ENCODE measurements around the gene BMPER. TPM values are rescaled to one million over a fixed set of nuclear protein-coding genes. Genes with fewer than 3 reads are reported as not detected.

BMPER gene
- total RNA-seq, 3 donors from 2014 or later (not counting 1 experiment from before 2014, with no cell fraction given): 0.32 to 0.64 (median 0.50) TPM

DNA sequence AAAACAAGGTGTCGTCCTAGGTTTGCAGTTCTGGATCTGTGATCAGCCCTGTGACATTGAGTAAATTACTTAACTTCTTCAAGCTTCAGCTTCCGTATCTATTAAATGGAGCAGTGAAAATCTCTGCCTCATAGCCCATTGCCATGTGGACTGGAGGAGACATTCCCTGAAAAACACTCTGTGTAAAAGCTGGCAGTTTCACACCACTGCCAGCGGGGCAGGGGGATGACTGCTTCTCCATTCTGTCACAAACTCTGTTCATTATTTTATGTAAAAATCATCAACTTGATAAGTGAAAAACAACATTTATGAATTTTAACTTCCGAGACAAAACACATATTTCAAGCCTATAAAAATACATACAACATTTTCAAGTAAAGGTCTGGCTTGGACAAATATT is 234.7 kb downstream of the BMPER start:
- Mint-ChIP-seq H3K27ac (no peak overlapping the region), H3K36me3 (no peaks in the 10 kb centered on the region), H3K4me3 (no peak overlapping the region), H3K27me3 (ENCODE audit: low read depth in 2 of 2) (no peaks in the 10 kb centered on the region), H3K9me3 (peaks cover 0 to 3% of the 10 kb centered on the region in 2 donors), H3K4me1 (no peaks in the 10 kb centered on the region)
- 91% methylated on average over 4 of the region's 4 CpGs for WGBS (ENCODE audit: insufficient coverage)
- intact Hi-C loops (cut with micrococcal nuclease): no loop called here
- no peaks in the 10 kb centered on the region for H3K27me3 ChIP-seq (ENCODE audit: control insufficient read depth, insufficient read depth, low read length)
- no peak for ATAC-seq
- no peak overlapping the region for H3K27ac ChIP-seq (ENCODE audit: low read length)
- TF ChIP-seq, protein P1, sequence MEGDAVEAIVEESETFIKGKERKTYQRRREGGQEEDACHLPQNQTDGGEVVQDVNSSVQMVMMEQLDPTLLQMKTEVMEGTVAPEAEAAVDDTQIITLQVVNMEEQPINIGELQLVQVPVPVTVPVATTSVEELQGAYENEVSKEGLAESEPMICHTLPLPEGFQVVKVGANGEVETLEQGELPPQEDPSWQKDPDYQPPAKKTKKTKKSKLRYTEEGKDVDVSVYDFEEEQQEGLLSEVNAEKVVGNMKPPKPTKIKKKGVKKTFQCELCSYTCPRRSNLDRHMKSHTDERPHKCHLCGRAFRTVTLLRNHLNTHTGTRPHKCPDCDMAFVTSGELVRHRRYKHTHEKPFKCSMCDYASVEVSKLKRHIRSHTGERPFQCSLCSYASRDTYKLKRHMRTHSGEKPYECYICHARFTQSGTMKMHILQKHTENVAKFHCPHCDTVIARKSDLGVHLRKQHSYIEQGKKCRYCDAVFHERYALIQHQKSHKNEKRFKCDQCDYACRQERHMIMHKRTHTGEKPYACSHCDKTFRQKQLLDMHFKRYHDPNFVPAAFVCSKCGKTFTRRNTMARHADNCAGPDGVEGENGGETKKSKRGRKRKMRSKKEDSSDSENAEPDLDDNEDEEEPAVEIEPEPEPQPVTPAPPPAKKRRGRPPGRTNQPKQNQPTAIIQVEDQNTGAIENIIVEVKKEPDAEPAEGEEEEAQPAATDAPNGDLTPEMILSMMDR (IDR thresholded peaks at IDR 0.05): no peak
- no peak overlapping the region for H3K4me3 ChIP-seq (ENCODE audit: low read length)
- no peaks in the 10 kb centered on the region for H3K36me3 ChIP-seq (ENCODE audit: control insufficient read depth, insufficient read depth, low read length)
- H3K4me1 ChIP-seq (ENCODE audit: control insufficient read depth, insufficient read depth, low read length): no peaks in the 10 kb centered on the region
- no peak for DNase-seq
- H3K9me3 ChIP-seq (ENCODE audit: control insufficient read depth, insufficient read depth, low read length): no peaks in the 10 kb centered on the region

GRCh38 chr7:34143402-34143801 is 238.1 kb downstream of the BMPER start:
- intact Hi-C loops (cut with micrococcal nuclease): no loop called here
- H3K4me1 ChIP-seq (ENCODE audit: control insufficient read depth, insufficient read depth, low read length): no peaks in the 10 kb centered on the region
- H3K36me3 ChIP-seq (ENCODE audit: control insufficient read depth, insufficient read depth, low read length): no peaks in the 10 kb centered on the region
- no peak overlapping the region for H3K27ac Mint-ChIP-seq
- H3K36me3 Mint-ChIP-seq: no peaks in the 10 kb centered on the region
- no peak for ATAC-seq
- H3K4me3 Mint-ChIP-seq: no peak overlapping the region
- H3K4me1 Mint-ChIP-seq: no peaks in the 10 kb centered on the region
- no peaks in the 10 kb centered on the region for H3K9me3 ChIP-seq (ENCODE audit: control insufficient read depth, insufficient read depth, low read length)
- TF ChIP-seq, protein P1 (IDR thresholded peaks at IDR 0.05): no peak
- peaks cover 0 to 3% of the 10 kb centered on the region in 2 donors for H3K9me3 Mint-ChIP-seq
- no peak for DNase-seq
- no CpG with 5 or more reads among the region's 2 CpGs for WGBS (ENCODE audit: insufficient coverage)
- no peaks in the 10 kb centered on the region for H3K27me3 ChIP-seq (ENCODE audit: control insufficient read depth, insufficient read depth, low read length)
- H3K27me3 Mint-ChIP-seq (ENCODE audit: low read depth in 2 of 2): no peaks in the 10 kb centered on the region
- H3K27ac ChIP-seq (ENCODE audit: low read length): no peak overlapping the region
- no peak overlapping the region for H3K4me3 ChIP-seq (ENCODE audit: low read length)

GRCh38 chr7:34145603-34146002 is 240.3 kb downstream of the BMPER start:
- H3K9me3 ChIP-seq (ENCODE audit: control insufficient read depth, insufficient read depth, low read length): no peaks in the 10 kb centered on the region
- Mint-ChIP-seq H3K27me3 (ENCODE audit: low read depth in 2 of 2) (no peaks in the 10 kb centered on the region), H3K9me3 (peaks cover 0 to 3% of the 10 kb centered on the region in 2 donors), H3K36me3 (no peaks in the 10 kb centered on the region), H3K4me1 (no peaks in the 10 kb centered on the region), H3K27ac (no peak overlapping the region), H3K4me3 (no peak overlapping the region)
- WGBS (ENCODE audit: insufficient coverage): no CpG with 5 or more reads among the region's 1 CpG
- intact Hi-C loops (cut with micrococcal nuclease): no loop called here
- no peaks in the 10 kb centered on the region for H3K4me1 ChIP-seq (ENCODE audit: control insufficient read depth, insufficient read depth, low read length)
- no peaks in the 10 kb centered on the region for H3K36me3 ChIP-seq (ENCODE audit: control insufficient read depth, insufficient read depth, low read length)
- no peak for DNase-seq
- no peaks in the 10 kb centered on the region for H3K27me3 ChIP-seq (ENCODE audit: control insufficient read depth, insufficient read depth, low read length)
- H3K27ac ChIP-seq (ENCODE audit: low read length): no peak overlapping the region
- no peak overlapping the region for H3K4me3 ChIP-seq (ENCODE audit: low read length)
- TF ChIP-seq, protein P1 (IDR thresholded peaks at IDR 0.05): no peak
- no peak for ATAC-seq

- H3K4me3 ChIP-seq (ENCODE audit: low read length): no peak overlapping the region
- 91% methylated on average over 4 of the region's 5 CpGs for WGBS (ENCODE audit: insufficient coverage)
- no peak overlapping the region for H3K4me3 Mint-ChIP-seq
- no peaks in the 10 kb centered on the region for H3K27me3 Mint-ChIP-seq (ENCODE audit: low read depth in 2 of 2)
- no peaks in the 10 kb centered on the region for H3K4me1 Mint-ChIP-seq
- intact Hi-C loops (cut with micrococcal nuclease): no loop called here
- ATAC-seq (no peak), DNase-seq (no peak)
- H3K9me3 ChIP-seq (ENCODE audit: control insufficient read depth, insufficient read depth, low read length): no peaks in the 10 kb centered on the region
- no peak overlapping the region for H3K27ac ChIP-seq (ENCODE audit: low read length)
- H3K36me3 ChIP-seq (ENCODE audit: control insufficient read depth, insufficient read depth, low read length): no peaks in the 10 kb centered on the region
- H3K27me3 ChIP-seq (ENCODE audit: control insufficient read depth, insufficient read depth, low read length): no peaks in the 10 kb centered on the region
- H3K9me3 Mint-ChIP-seq: peaks cover 0 to 2% of the 10 kb centered on the region in 2 donors
- H3K27ac Mint-ChIP-seq: no peak overlapping the region
- TF ChIP-seq, protein P1 (IDR thresholded peaks at IDR 0.05): no peak
- no peaks in the 10 kb centered on the region for H3K4me1 ChIP-seq (ENCODE audit: control insufficient read depth, insufficient read depth, low read length)
- H3K36me3 Mint-ChIP-seq: no peaks in the 10 kb centered on the region
Measured at GRCh38 chr7:34153656-34154270, 248.4 kb downstream of the BMPER start.
